DOHH2 (cell line): Measurements from ENCODE around the gene CALML6.

Source experiments
- H3F3A ChIP-seq: fragments of 200-600 bp; sonication (generic), shearing (Covaris generic); 2 replicates; pipeline ENCODE4 v1.6.0; 2016; ENCODE audit warnings: antibody characterized with exemption, mild to moderate bottlenecking; ENCODE audit not compliant: control insufficient read depth, insufficient read depth
- H3K27ac ChIP-seq: fragments of 200-600 bp; sonication (generic); 2 replicates; pipeline ENCODE4 v1.5.1; 2014; ENCODE audit warnings: low read depth, mild to moderate bottlenecking, low read length, moderate library complexity
- H3K27me3 ChIP-seq: fragments of 200-600 bp; sonication (generic); 2 replicates; pipeline ENCODE4 v1.6.1; 2014; ENCODE audit warnings: mild to moderate bottlenecking, low read length, mixed read lengths; ENCODE audit not compliant: control insufficient read depth
- H3K36me3 ChIP-seq: fragments of 200-600 bp; sonication (generic); 2 replicates; pipeline ENCODE4 v1.6.1; 2014; ENCODE audit warnings: mild to moderate bottlenecking, low read length, moderate library complexity, mixed read lengths; ENCODE audit not compliant: control insufficient read depth
- H3K4me1 ChIP-seq: fragments of 200-600 bp; sonication (generic); 2 replicates; pipeline ENCODE4 v1.6.1; 2014; ENCODE audit warnings: mild to moderate bottlenecking, low read length, mixed read lengths; ENCODE audit not compliant: control insufficient read depth
- H3K4me2 ChIP-seq: fragments of 200-600 bp; sonication (generic); 2 replicates; pipeline ENCODE4 v1.6.0; 2014; ENCODE audit warnings: mild to moderate bottlenecking, low read length, moderate library complexity
- H3K4me3 ChIP-seq: fragments of 200-600 bp; sonication (generic); 2 replicates; pipeline ENCODE4 v1.5.1; 2014; ENCODE audit warnings: mild to moderate bottlenecking, low read length, mixed read lengths
- H3K79me2 ChIP-seq: fragments of 200-600 bp; sonication (generic); 2 replicates; pipeline ENCODE4 v1.6.1; 2014; ENCODE audit warnings: mild to moderate bottlenecking, low read length, mixed read lengths; ENCODE audit not compliant: control insufficient read depth
- H3K9me2 ChIP-seq: fragments of 200-600 bp; sonication (generic); replicated peaks from 2 replicates; pipeline ENCODE4 v1.6.1; 2014; ENCODE audit warnings: mild to moderate bottlenecking, low read length, mixed read lengths; ENCODE audit not compliant: control insufficient read depth
- H3K9me3 ChIP-seq: fragments of 200-600 bp; sonication (generic); 2 replicates; pipeline ENCODE4 v1.6.1; 2014; ENCODE audit warnings: antibody characterized with exemption, low read length, mixed read lengths; ENCODE audit not compliant: control insufficient read depth, insufficient read depth
- H4K20me1 ChIP-seq: fragments of 200-600 bp; sonication (generic); 2 replicates; pipeline ENCODE4 v1.6.0; 2014; ENCODE audit warnings: low read depth, mild to moderate bottlenecking, antibody characterized with exemption, low read length, moderate library complexity; ENCODE audit not compliant: control insufficient read depth, insufficient read depth
- CTCF ChIP-seq: fragments of 200-600 bp; sonication (generic); IDR thresholded peaks from one replicate; pipeline ENCODE4 v1.5.1; 2014; ENCODE audit warnings: antibody characterized with exemption, mild to moderate bottlenecking, low read depth, low read length; ENCODE audit not compliant: poor library complexity, severe bottlenecking
- EZH2phosphoT487 ChIP-seq: fragments of 200-600 bp; sonication (generic); IDR thresholded peaks from 2 replicates; pipeline ENCODE4 v1.6.1; 2017; ENCODE audit warnings: borderline replicate concordance, mild to moderate bottlenecking, antibody characterized with exemption, low read length, moderate library complexity, mixed read lengths

Gene CALML6

GRCh38 chr1:1959840-1960479, 44.9 kb downstream of the CALML6 start:
- no peaks in the 10 kb centered on the region for H3K36me3 ChIP-seq
- H3K9me2 ChIP-seq, result no peaks in the 10 kb centered on the region
- H3K4me1 ChIP-seq, result no peaks in the 10 kb centered on the region
- no peaks in the 10 kb centered on the region for H3K79me2 ChIP-seq
- H3F3A ChIP-seq, result no peaks in the 10 kb centered on the region
- no peaks in the 10 kb centered on the region for H4K20me1 ChIP-seq
- peaks cover 4% of the 10 kb centered on the region for H3K9me3 ChIP-seq
- TF ChIP-seq CTCF, result peak; percentile 97
- TF ChIP-seq EZH2phosphoT487, result no peak
- no peak overlapping the region for H3K4me2 ChIP-seq
- H3K27me3 ChIP-seq, result no peaks in the 10 kb centered on the region
- H3K27ac ChIP-seq, result no peak overlapping the region
- no peak overlapping the region for H3K4me3 ChIP-seq

DNA sequence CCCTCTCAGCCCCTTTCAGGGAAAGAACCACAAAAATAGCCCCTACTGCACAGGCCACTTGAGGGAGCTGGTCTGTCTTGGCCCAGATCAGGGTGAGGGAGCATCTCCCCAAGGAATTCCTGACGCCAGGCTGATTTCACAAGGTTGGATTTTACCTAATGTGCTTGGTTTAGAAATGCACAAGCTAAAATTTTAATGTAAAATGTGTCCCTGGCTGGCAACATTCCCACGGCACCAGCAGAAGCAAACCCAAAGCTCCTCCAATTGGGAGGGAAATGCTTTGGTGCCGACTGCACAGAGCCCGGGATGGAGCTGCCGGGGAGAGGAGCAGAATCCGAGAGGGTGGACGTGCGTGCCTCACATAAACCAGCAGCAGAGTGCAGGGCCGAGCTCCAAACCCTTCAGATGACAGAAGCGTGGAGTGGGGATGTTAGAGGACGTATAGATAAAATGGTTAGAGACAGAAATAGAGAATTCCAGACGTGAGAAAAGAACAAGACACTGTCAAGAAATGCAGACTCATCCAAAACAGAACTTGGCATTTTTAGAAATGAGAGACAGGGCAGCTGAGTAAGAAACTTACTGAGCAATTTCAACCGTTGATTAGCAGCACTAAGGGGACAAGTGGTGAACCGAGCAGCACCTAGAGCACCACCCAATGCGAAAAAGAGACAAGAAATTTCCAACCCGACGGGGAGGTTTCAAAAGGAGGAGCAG, 45.6 kb downstream of the CALML6 start:
- Histone ChIP-seq H4K20me1 (no peaks in the 10 kb centered on the region), H3K4me2 (no peak overlapping the region), H3F3A (no peaks in the 10 kb centered on the region), H3K27ac (no peak overlapping the region), H3K36me3 (no peaks in the 10 kb centered on the region), H3K79me2 (no peaks in the 10 kb centered on the region), H3K9me2 (no peaks in the 10 kb centered on the region), H3K4me1 (no peaks in the 10 kb centered on the region), H3K4me3 (no peak overlapping the region), H3K9me3 (no peaks in the 10 kb centered on the region), H3K27me3 (no peaks in the 10 kb centered on the region)
- TF ChIP-seq CTCF (no peak), EZH2phosphoT487 (no peak)

- no peak for TF ChIP-seq EZH2phosphoT487
- Histone ChIP-seq H3K27ac (no peak overlapping the region), H3K4me3 (no peak overlapping the region), H3K9me2 (no peaks in the 10 kb centered on the region), H3K27me3 (no peaks in the 10 kb centered on the region), H3F3A (no peaks in the 10 kb centered on the region), H3K79me2 (no peaks in the 10 kb centered on the region), H4K20me1 (no peaks in the 10 kb centered on the region), H3K4me1 (no peaks in the 10 kb centered on the region), H3K36me3 (no peaks in the 10 kb centered on the region), H3K9me3 (no peaks in the 10 kb centered on the region), H3K4me2 (no peak overlapping the region)
These were observed 47.7 kb downstream of the CALML6 start for GRCh38 chr1:1962752-1963151.

DNA sequence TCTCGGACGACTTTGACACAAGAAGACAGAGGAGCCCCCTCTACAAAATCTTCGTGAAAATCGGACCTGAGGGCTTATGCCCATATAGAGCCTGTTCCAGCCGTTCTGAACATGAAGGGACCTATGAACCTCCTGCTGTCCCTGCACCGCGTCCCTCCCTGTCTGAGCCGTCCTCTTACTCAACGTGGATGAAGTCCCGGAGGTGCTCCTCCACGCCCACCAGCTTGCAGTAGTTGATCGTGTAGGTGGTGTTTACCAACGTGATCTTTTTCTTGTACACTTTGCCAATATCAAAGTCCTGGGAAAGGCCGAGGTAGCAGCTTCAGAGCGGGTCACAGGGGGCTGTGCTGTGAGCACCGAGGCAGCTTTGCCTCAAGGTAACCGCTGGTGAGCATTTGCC, 48.5 kb downstream of the CALML6 start:
- Histone ChIP-seq H4K20me1 (no peaks in the 10 kb centered on the region), H3K9me3 (no peaks in the 10 kb centered on the region), H3F3A (no peaks in the 10 kb centered on the region), H3K27me3 (no peaks in the 10 kb centered on the region), H3K4me2 (no peak overlapping the region), H3K27ac (no peak overlapping the region), H3K36me3 (no peaks in the 10 kb centered on the region), H3K4me1 (no peaks in the 10 kb centered on the region), H3K79me2 (no peaks in the 10 kb centered on the region), H3K9me2 (no peaks in the 10 kb centered on the region), H3K4me3 (no peak overlapping the region)
- TF ChIP-seq CTCF, result no peak
- no peak for TF ChIP-seq EZH2phosphoT487
